K562 (cell line): ENCODE data around the gene IQCE. TPM values are rescaled to one million over a fixed set of nuclear protein-coding genes. Genes with fewer than 3 reads are reported as not detected.
A peak's percentile ranks its signal among the peaks of the same experiment; 100 is the strongest.

Source experiments
- ATAC-seq: fragments of 200-7000 bp; cut with Tn5 transposase; 3 replicates; pipeline ENCODE4 v1.9.1; 2020; ENCODE audit warnings: moderate library complexity
- BruUV-seq: library from RNA; stranded (reverse); fragments of 400-500 nt; replicated peaks from 2 replicates; lab custom pipeline; 2021; lab: Mats Ljungman, UMichigan
- CTCF ChIA-PET: fragments of 300-600 bp; formaldehyde crosslinking; extraction: SDS; loops from one replicate; lab custom pipeline; 2021; ENCODE audit warnings: low intra/inter-chr PET ratio; lab: Yijun Ruan, JAX
- POLR2A ChIA-PET: fragments of 300-600, 350-650 bp; sonication (Branson Sonifier 250); formaldehyde crosslinking; extraction: SDS; loops from one replicate; lab custom pipeline; 2021; ENCODE audit warnings: antibody characterized with exemption, inconsistent platforms; lab: Yijun Ruan, JAX
- DNase-seq, 4 experiments: peaks; one replicate each; pipeline versions ENCODE4 v3.0.0 to v3.0.0-alpha.2; 2011 to 2018; ENCODE audit warnings: low spot score in 3 of 4, mixed read lengths in 3 of 4; ENCODE audit errors: extremely low read depth in 1 of 4
- FAIRE-seq: peaks from 2 replicates; lab custom pipeline; 2011; peaks lifted over from hg19 to GRCh38; lab: Jason Lieb, UNC
- H2AFZ ChIP-seq: 2 replicates; pipeline ENCODE4 v1.6.0; 2011; ENCODE audit warnings: low read depth, low read length, control low read depth, inconsistent platforms
- H3K27ac ChIP-seq: fragments of 200-600 bp; 3 replicates; pipeline ENCODE4 v1.8.0; 2011; ENCODE audit warnings: low read depth, mild to moderate bottlenecking, control low read depth, inconsistent platforms, low read length, moderate library complexity, mixed read lengths; ENCODE audit errors: extremely low read depth
- H3K27me3 ChIP-seq, 2 experiments: fragments of 300-600 bp in 1 of 2; 2 replicates in 1 of 2; 3 replicates in 1 of 2; pipeline versions ENCODE4 v1.6.0 to v1.8.0; 2011; ENCODE audit warnings: inconsistent platforms in 2 of 2, low read length in 2 of 2, mild to moderate bottlenecking in 1 of 2, mixed read lengths in 1 of 2, moderate library complexity in 1 of 2; ENCODE audit not compliant: control insufficient read depth in 2 of 2, insufficient read depth in 2 of 2
- H3K36me3 ChIP-seq: fragments of 300-600 bp; 3 replicates; pipeline ENCODE4 v1.8.0; 2011; ENCODE audit warnings: mild to moderate bottlenecking, low read length, inconsistent platforms; ENCODE audit not compliant: control insufficient read depth, insufficient read depth
- H3K4me1 ChIP-seq, 2 experiments: fragments of 200-600 bp in 1 of 2; replicated peaks in 1 of 2; 2 replicates in 1 of 2; 3 replicates in 1 of 2; pipeline versions ENCODE4 v1.5.1 to v1.8.0; 2011; ENCODE audit warnings: inconsistent platforms in 2 of 2, low read length in 2 of 2, mild to moderate bottlenecking in 1 of 2, mixed read lengths in 1 of 2, moderate library complexity in 1 of 2; ENCODE audit not compliant: control insufficient read depth in 2 of 2, insufficient read depth in 2 of 2
- H3K4me2 ChIP-seq: 2 replicates; pipeline ENCODE4 v1.6.1; 2011; ENCODE audit warnings: low read length, control low read depth, inconsistent platforms, mixed read lengths; ENCODE audit not compliant: insufficient read depth
- H3K4me3 ChIP-seq: fragments of 200-600 bp; sonication (generic), shearing (Covaris generic); 2 replicates; pipeline ENCODE4 v1.5.1; 2016; ENCODE audit warnings: control low read depth, inconsistent platforms
- H3K79me2 ChIP-seq: fragments of 200-600 bp; 3 replicates; pipeline ENCODE4 v1.8.0; 2011; ENCODE audit warnings: low read length, inconsistent platforms; ENCODE audit not compliant: control insufficient read depth, insufficient read depth
- H3K9ac ChIP-seq, 2 experiments: 2 replicates each; pipeline versions ENCODE4 v1.6.0 to v1.6.1; 2011; ENCODE audit warnings: low read depth in 2 of 2, low read length in 2 of 2, control low read depth in 1 of 2, inconsistent platforms in 1 of 2, mild to moderate bottlenecking in 1 of 2, mixed read lengths in 1 of 2; ENCODE audit not compliant: insufficient read depth in 1 of 2
- H3K9me1 ChIP-seq: one replicate; pipeline ENCODE4 v1.6.0; 2011; ENCODE audit warnings: inconsistent platforms, mild to moderate bottlenecking, low read length, moderate library complexity; ENCODE audit not compliant: control insufficient read depth, insufficient read depth
- H3K9me3 ChIP-seq: replicated peaks from 2 replicates; pipeline ENCODE4 v1.5.1; 2011; ENCODE audit warnings: low read depth, low read length, inconsistent platforms; ENCODE audit not compliant: control insufficient read depth, insufficient read depth
- H4K20me1 ChIP-seq: replicated peaks from 2 replicates; pipeline ENCODE4 v1.6.1; 2011; ENCODE audit warnings: low read length, inconsistent platforms, mixed read lengths; ENCODE audit not compliant: control insufficient read depth, insufficient read depth
- ARNT ChIP-seq, 2 experiments: fragments of 450-650 bp; IDR thresholded peaks; 2 replicates each; pipeline ENCODE4 v1.6.1; 2016; ENCODE audit warnings: mild to moderate bottlenecking in 1 of 2
- L3MBTL2 ChIP-seq: fragments of 450-650 bp; IDR thresholded peaks from 2 replicates; pipeline ENCODE4 v1.6.1; 2016; ENCODE audit warnings: mild to moderate bottlenecking, moderate library complexity
- NR3C1 ChIP-seq: sonication (generic); formaldehyde crosslinking; IDR thresholded peaks from 2 replicates; pipeline ENCODE4 v1.8.1; 2022; ENCODE audit warnings: missing genetic modification reagents
- POLR2G ChIP-seq: fragments of 200-400 bp; formaldehyde crosslinking; IDR thresholded peaks from 2 replicates; pipeline ENCODE4 v1.6.1; 2017; ENCODE audit warnings: low read depth, mild to moderate bottlenecking, antibody characterized with exemption, low read length, moderate library complexity
- SAFB2 ChIP-seq: fragments of 200-400 bp; formaldehyde crosslinking; IDR thresholded peaks from 2 replicates; pipeline ENCODE4 v1.6.1; 2018; ENCODE audit warnings: borderline replicate concordance, low read length, low read depth, moderate library complexity; ENCODE audit not compliant: severe bottlenecking
- SNRNP70 ChIP-seq: fragments of 200-400 bp; formaldehyde crosslinking; optimal IDR thresholded peaks from 2 replicates; pipeline ENCODE3; 2017; ENCODE audit warnings: low read depth, low read length
- ZNF121 ChIP-seq: sonication (generic); formaldehyde crosslinking; conservative IDR thresholded peaks from 2 replicates; pipeline ENCODE4 v1.8.0; 2022; ENCODE audit warnings: missing genetic modification reagents
- WGBS: fragments of 100-300 bp; shearing (Covaris generic); methylation state at CpG from one replicate; pipeline ENCODE4 v1.1.6; 2016; ENCODE audit warnings: low coverage, mixed read lengths; ENCODE audit not compliant: insufficient coverage; ENCODE audit errors: missing lambda C conversion rate; 5-methylcytosine and 5-hydroxymethylcytosine counted together
- in situ Hi-C: fragments of 300-500 bp; cut with MboI; formaldehyde crosslinking; loops from 4 replicates; pipeline ENCODE4 v1.15.0; 2018; ENCODE audit warnings: inconsistent platforms, mixed read lengths
- intact Hi-C: fragments of 100-400 bp; cut with micrococcal nuclease; formaldehyde crosslinking; loops from 2 replicates; pipeline ENCODE4 v1.14.2; 2022
- polyA plus RNA-seq, 8 experiments: library from polyadenylated mRNA; depleted of rRNA in 4 of 8; stranded (reverse) in 5 of 8; unstranded in 3 of 8; fragments of >200 nt; fragmentation: Nextera tagmentation in 2 of 8; fragmentation: Illumina TruSeq in 1 of 8; extraction: Ambion mirVana in 2 of 8; extraction: Trizol in 1 of 8; gene quantifications; 2 replicates each; pipeline versions ENCODE4 v1.2.1 to v1.2.3, GENCODE V29; 2011 to 2014; ENCODE audit warnings: inconsistent platforms in 1 of 8, missing spikeins in 1 of 8
- total RNA-seq, 7 experiments: library from RNA; depleted of rRNA in 6 of 7; stranded (reverse); fragments of >200 nt in 6 of 7; fragmentation: Illumina TruSeq in 2 of 7; extraction: Trizol in 2 of 7; gene quantifications; 2 replicates each; pipeline versions ENCODE4 v1.2.1 to v1.2.3, GENCODE V29; 2011 to 2021; ENCODE audit warnings: low replicate concordance in 1 of 7

Gene IQCE
- total and polyA plus RNA-seq, 9 of the 15 experiments (the other 6 are each of a cell fraction or from before 2014, with no cell fraction given) = 0.18 to 8.5 (median 4.2) TPM

DNA sequence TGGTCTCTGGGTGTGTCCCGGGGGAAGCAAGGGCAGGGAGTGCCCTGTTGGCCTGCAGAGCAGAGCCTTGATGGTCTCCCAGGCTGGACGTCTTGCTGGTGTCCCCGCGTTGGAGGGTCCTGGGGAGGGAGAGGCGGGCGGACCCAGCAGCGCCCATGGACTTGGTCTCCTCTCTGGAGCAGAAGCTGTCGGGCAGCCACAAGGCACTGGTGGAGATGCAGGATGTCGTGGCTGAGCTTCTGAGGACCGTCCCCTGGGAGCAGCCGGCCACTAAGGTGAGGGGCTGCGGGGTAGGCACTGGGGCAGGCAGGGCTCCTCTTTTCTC, 93.9 kb downstream of the IQCE start:
- in situ Hi-C loops = no loop called here
- H3K79me2 ChIP-seq = no peaks in the 10 kb centered on the region
- peaks cover 0 to 45% of the 10 kb centered on the region in 2 experiments; a peak in 3 of 5 replicates for H3K4me1 ChIP-seq
- H4K20me1 ChIP-seq = peaks cover 5% of the 10 kb centered on the region
- H3K9ac ChIP-seq = no peak overlapping the region
- POLR2A ChIA-PET = interaction anchor here (1.2 kb wide), 1 partner anchor 154 kb away, joined by 3 read pairs; no protein-coding TSS in a partner anchor
- BruUV-seq = no TSS peak
- ATAC-seq (no peak), DNase-seq (no peak), FAIRE-seq (no peak)
- H3K27me3 ChIP-seq = peaks cover 2 to 23% of the 10 kb centered on the region in 2 experiments; a peak in 2 of 5 replicates
- intact Hi-C loops = loop anchor here (10.0 kb wide), 1 partner anchor 88 kb away; no protein-coding TSS in a partner anchor
- no peak overlapping the region for H3K4me3 ChIP-seq
- H3K36me3 ChIP-seq = no peaks in the 10 kb centered on the region
- WGBS = 33% methylated on average over 6 of the region's 12 CpGs
- TF ChIP-seq SNRNP70 = no peak
- TF ChIP-seq SAFB2 = no peak
- TF ChIP-seq POLR2G = 0 out of 2 replicates have a peak, but pooled peaks have one; percentile 20
- TF ChIP-seq ARNT (IDR thresholded peaks at IDR 0.05) = no peak
- no peak for TF ChIP-seq L3MBTL2
- TF ChIP-seq, all 486 proteins: peak for 1
- no peak overlapping the region for H3K27ac ChIP-seq
- H3K9me1 ChIP-seq = peaks cover 3% of the 10 kb centered on the region
- H3K4me2 ChIP-seq = no peak overlapping the region
- H2AFZ ChIP-seq = no peak overlapping the region
- CTCF ChIA-PET = no interaction called here
- H3K9me3 ChIP-seq = no peaks in the 10 kb centered on the region

DNA sequence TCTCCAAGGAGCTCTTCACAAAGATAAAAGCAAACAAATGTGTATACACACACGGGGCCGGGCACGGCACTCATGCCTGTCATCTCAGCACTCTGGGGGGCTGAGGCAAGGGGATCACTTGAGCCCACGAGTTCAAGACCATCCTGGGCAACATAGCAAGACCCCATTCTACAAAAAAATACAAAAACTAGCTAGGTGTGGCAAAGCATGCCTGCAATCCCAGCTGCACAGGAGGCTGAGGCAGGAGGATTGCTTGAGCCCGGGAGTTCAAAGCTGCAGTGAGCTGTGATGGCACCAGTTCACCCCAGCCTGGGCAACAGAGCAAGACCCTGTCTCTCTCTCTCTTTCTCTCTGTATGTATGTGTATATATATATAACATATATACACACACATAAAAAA, 95.3 kb downstream of the IQCE start:
- TF ChIP-seq NR3C1 (CRISPR knock-in tag) (no peak), ZNF121 (peak; percentile 31; the same call in 1 of the 2 replicates)

More for the DNA sequence above, 95.3 kb downstream of the IQCE start:
- Histone ChIP-seq H3K9me1 (peaks cover 3% of the 10 kb centered on the region), H3K4me1 (peaks cover 0 to 46% of the 10 kb centered on the region in 2 experiments; a peak in 3 of 5 replicates), H3K27ac (no peak overlapping the region), H2AFZ (no peak overlapping the region), H3K9ac (no peak overlapping the region), H3K9me3 (no peaks in the 10 kb centered on the region), H3K4me3 (no peak overlapping the region), H3K27me3 (peaks cover 2 to 23% of the 10 kb centered on the region in 2 experiments; a peak in 2 of 5 replicates), H3K79me2 (no peaks in the 10 kb centered on the region), H3K36me3 (no peaks in the 10 kb centered on the region), H3K4me2 (no peak overlapping the region), H4K20me1 (peaks cover 5% of the 10 kb centered on the region)
- no peak for DNase-seq
- 7% methylated on average over 5 of the region's 5 CpGs for WGBS
- ATAC-seq = no peak
- in situ Hi-C loops = no loop called here
- POLR2A ChIA-PET = interaction anchor here (0.5 to 1.2 kb wide), 4 partner anchors 32 to 155 kb away, joined by 3 to 4 read pairs (median 3); no protein-coding TSS in a partner anchor
- CTCF ChIA-PET = no interaction called here
- no peak for FAIRE-seq
- intact Hi-C loops = loop anchor here (10.0 kb wide), 1 partner anchor 89 kb away; no protein-coding TSS in a partner anchor
- BruUV-seq = no TSS peak
